K562 (cell line): ENCODE results near the gene NMNAT2. TPM values are rescaled to one million over a fixed set of nuclear protein-coding genes. Genes with fewer than 3 reads are reported as not detected.

Experiments
- AFF1 ChIP-seq, 2 experiments: fragments of 450-650 bp; IDR thresholded peaks; 2 replicates each; pipeline ENCODE4 v1.6.1; 2018; ENCODE audit warnings: mild to moderate bottlenecking in 2 of 2, low read depth in 1 of 2; ENCODE audit not compliant: partially characterized antibody in 2 of 2
- ARID4B ChIP-seq: sonication (generic); formaldehyde crosslinking; IDR thresholded peaks from 2 replicates; pipeline ENCODE4 v1.8.0; 2022; ENCODE audit warnings: mild to moderate bottlenecking, missing genetic modification reagents
- ASH1L ChIP-seq: fragments of 450-650 bp; IDR thresholded peaks from 2 replicates; pipeline ENCODE4 v1.6.1; 2018; ENCODE audit warnings: borderline replicate concordance, mild to moderate bottlenecking, low read depth; ENCODE audit not compliant: partially characterized antibody
- ATF7 ChIP-seq: fragments of 450-650 bp; IDR thresholded peaks from 2 replicates; pipeline ENCODE4 v1.7.1; 2014; ENCODE audit warnings: mild to moderate bottlenecking, moderate library complexity
- CEBPG ChIP-seq, 3 experiments: fragments of 200-800 bp in 1 of 3; sonication (Bioruptor generic) in 1 of 3; sonication (generic) in 1 of 3; formaldehyde crosslinking in 1 of 3; IDR thresholded peaks in 2 of 3; conservative IDR thresholded peaks in 1 of 3; 2 replicates each; pipeline versions ENCODE4 v1.6.1 to v1.8.0; 2016 to 2022; ENCODE audit warnings: missing compliant biosample characterization in 2 of 3, missing genetic modification characterization in 2 of 3, mild to moderate bottlenecking in 1 of 3, missing genetic modification reagents in 1 of 3
- MTA3 ChIP-seq: fragments of 450-650 bp; formaldehyde crosslinking; IDR thresholded peaks from 2 replicates; pipeline ENCODE4 v1.6.1; 2017; ENCODE audit warnings: mild to moderate bottlenecking, borderline replicate concordance
- MYC ChIP-seq, 2 experiments: fragments of 250-450 bp in 1 of 2; sonication (Bioruptor Pico) in 1 of 2; IDR thresholded peaks; 2 replicates each; pipeline versions ENCODE4 v1.5.1 to v1.6.1; 2012 to 2021; ENCODE audit warnings: low read depth in 2 of 2, borderline replicate concordance in 1 of 2, improper control_type of control experiment in 1 of 2, low read length in 1 of 2, mild to moderate bottlenecking in 1 of 2, moderate library complexity in 1 of 2
- PML ChIP-seq: IDR thresholded peaks from 2 replicates; pipeline ENCODE4 v1.6.1; 2012; ENCODE audit warnings: low read length, inconsistent platforms
- SPI1 ChIP-seq: IDR thresholded peaks from 2 replicates; pipeline ENCODE4 v1.6.1; 2011; ENCODE audit warnings: low read depth, low read length, control low read depth, borderline replicate concordance
- TEAD4 ChIP-seq, 2 experiments: sonication (generic) in 1 of 2; formaldehyde crosslinking in 1 of 2; IDR thresholded peaks; 2 replicates each; pipeline versions ENCODE4 v1.6.1 to v1.8.0; 2012 to 2022; ENCODE audit warnings: borderline replicate concordance in 1 of 2, inconsistent platforms in 1 of 2, low read length in 1 of 2, mild to moderate bottlenecking in 1 of 2, missing genetic modification reagents in 1 of 2
- VEZF1 ChIP-seq: fragments of 200-800 bp; sonication (Bioruptor generic); IDR thresholded peaks from 2 replicates; pipeline ENCODE4 v1.6.1; 2017; ENCODE audit warnings: missing genetic modification characterization, missing compliant biosample characterization
- ZNF384 ChIP-seq: IDR thresholded peaks from 2 replicates; pipeline ENCODE4 v1.6.1; 2012; ENCODE audit warnings: low read depth, low read length, improper control_type of control experiment
- ZNF507 ChIP-seq: conservative IDR thresholded peaks from 2 replicates; pipeline ENCODE4 v1.6.1; 2017; ENCODE audit warnings: missing genetic modification characterization, missing compliant biosample characterization
- ZNF512 ChIP-seq: IDR thresholded peaks from 2 replicates; pipeline ENCODE4 v1.6.1; 2016; ENCODE audit warnings: missing genetic modification characterization, missing compliant biosample characterization
- polyA plus RNA-seq, 8 experiments: library from polyadenylated mRNA; depleted of rRNA in 4 of 8; stranded (reverse) in 5 of 8; unstranded in 3 of 8; fragments of >200 nt; fragmentation: Nextera tagmentation in 2 of 8; fragmentation: Illumina TruSeq in 1 of 8; extraction: Ambion mirVana in 2 of 8; extraction: Trizol in 1 of 8; gene quantifications; 2 replicates each; pipeline versions ENCODE4 v1.2.1 to v1.2.3, GENCODE V29; 2011 to 2014; ENCODE audit warnings: inconsistent platforms in 1 of 8, missing spikeins in 1 of 8
- total RNA-seq, 7 experiments: library from RNA; depleted of rRNA in 6 of 7; stranded (reverse); fragments of >200 nt in 6 of 7; fragmentation: Illumina TruSeq in 2 of 7; extraction: Trizol in 2 of 7; gene quantifications; 2 replicates each; pipeline versions ENCODE4 v1.2.1 to v1.2.3, GENCODE V29; 2011 to 2021; ENCODE audit warnings: low replicate concordance in 1 of 7

Gene NMNAT2
- total and polyA plus RNA-seq, 9 of the 15 experiments (the other 6 are each of a cell fraction or from before 2014, with no cell fraction given), result not detected

- peak in 1 of 2 experiments; percentile 99 for TF ChIP-seq AFF1 (IDR thresholded peaks at IDR 0.05; ENCODE audit: low read depth in 1 of 2, partially characterized antibody in 2 of 2)
- 0 out of 2 replicates have a peak, but pooled peaks have one; percentile 20 for TF ChIP-seq ATF7
- TF ChIP-seq PML, result no peak
- no peak for TF ChIP-seq ASH1L
- no peak for TF ChIP-seq ZNF507 (tag)
- TF ChIP-seq ARID4B (CRISPR knock-in tag), result no peak
- TF ChIP-seq CEBPG (CRISPR knock-in tag; IDR thresholded peaks at IDR 0.05), result no peak
- TF ChIP-seq CEBPG (tag; conservative IDR thresholded peaks at IDR 0.05 in 1 of 2, IDR thresholded peaks at IDR 0.05 in 1 of 2), result 0 out of 4 replicates have a peak, but pooled peaks of 1 of the 2 experiments have one; percentile 21
- no peak for TF ChIP-seq MTA3
- TF ChIP-seq SPI1, result peak; percentile 93
- peak; percentile 50; the same call in 1 of the 2 replicates for TF ChIP-seq VEZF1
- TF ChIP-seq ZNF512 (tag), result peak; percentile 72
- 0 out of 2 replicates have a peak, but pooled peaks have one; percentile 18 for TF ChIP-seq MYC (IDR thresholded peaks at IDR 0.05; ENCODE audit: low read depth, low read length)
- TF ChIP-seq MYC (CRISPR knock-in tag; IDR thresholded peaks at IDR 0.05; ENCODE audit: borderline replicate concordance, low read depth), result no peak
- TF ChIP-seq TEAD4 (IDR thresholded peaks at IDR 0.05; ENCODE audit: low read length), result peak; percentile 68; the same call in 1 of the 2 replicates
- no peak for TF ChIP-seq TEAD4 (CRISPR knock-in tag; IDR thresholded peaks at IDR 0.05; ENCODE audit: borderline replicate concordance)
- TF ChIP-seq ZNF384, result peak; percentile 71; the same call in 1 of the 2 replicates
These were observed 43.2 kb upstream of the NMNAT2 start (continued) for GRCh38 chr1:183461350-183461749.
